Liver (tissue), 9 donors: ENCODE measurements around the gene RAC2. TPM values are rescaled to one million over a fixed set of nuclear protein-coding genes. Genes with fewer than 3 reads are reported as not detected.

Experiments
- DNase-seq: peaks from one replicate; pipeline ENCODE4 v3.0.0-alpha.2; 2017; ENCODE audit warnings: low spot score
- H3K27ac ChIP-seq, 2 donors: one replicate each; pipeline ENCODE4 v1.7.0; 2013; ENCODE audit warnings: inconsistent platforms in 2 of 2, low read length in 2 of 2, control low read depth in 1 of 2, low read depth in 1 of 2, mild to moderate bottlenecking in 1 of 2
- H3K27me3 ChIP-seq, 4 donors: one replicate each; pipeline versions ENCODE4 v1.6.1 to v1.7.0; 2013; ENCODE audit warnings: low read length in 3 of 4, inconsistent platforms in 1 of 4, mild to moderate bottlenecking in 1 of 4, moderate library complexity in 1 of 4; ENCODE audit not compliant: control insufficient read depth in 4 of 4, insufficient read depth in 4 of 4
- H3K36me3 ChIP-seq, 4 donors: one replicate each; pipeline versions ENCODE4 v1.6.1 to v1.7.0; 2013; ENCODE audit warnings: low read length in 3 of 4, mild to moderate bottlenecking in 3 of 4, low read depth in 1 of 4, moderate library complexity in 1 of 4; ENCODE audit not compliant: control insufficient read depth in 4 of 4, insufficient read depth in 3 of 4
- H3K4me1 ChIP-seq, 4 donors: one replicate each; pipeline versions ENCODE4 v1.6.1 to v1.7.0; 2013; ENCODE audit warnings: low read length in 3 of 4, mild to moderate bottlenecking in 3 of 4, moderate library complexity in 1 of 4; ENCODE audit not compliant: control insufficient read depth in 4 of 4, insufficient read depth in 4 of 4
- H3K4me3 ChIP-seq, 3 donors: one replicate each; pipeline versions ENCODE4 v1.6.1 to v1.7.0; 2013; ENCODE audit warnings: low read length in 3 of 3, control low read depth in 1 of 3, low read depth in 1 of 3, mild to moderate bottlenecking in 1 of 3
- H3K9ac ChIP-seq, 2 donors: one replicate each; pipeline ENCODE4 v1.7.0; 2013; ENCODE audit warnings: low read length in 2 of 2, mild to moderate bottlenecking in 2 of 2, moderate library complexity in 2 of 2, control low read depth in 1 of 2, low read depth in 1 of 2
- H3K9me3 ChIP-seq, 4 donors: one replicate each; pipeline versions ENCODE4 v1.6.1 to v1.7.0; 2013; ENCODE audit warnings: low read length in 3 of 4; ENCODE audit not compliant: control insufficient read depth in 4 of 4
- EGR1 ChIP-seq, 2 donors: IDR thresholded peaks; 2 replicates each; pipeline ENCODE4 v1.6.1; 2016 to 2018; ENCODE audit warnings: antibody characterized with exemption in 2 of 2, low read depth in 2 of 2
- FOXA1 ChIP-seq: IDR thresholded peaks from 2 replicates; pipeline ENCODE4 v1.6.1; 2016; ENCODE audit warnings: antibody characterized with exemption
- FOXA2 ChIP-seq: IDR thresholded peaks from 2 replicates; pipeline ENCODE4 v1.6.1; 2016; ENCODE audit warnings: antibody characterized with exemption
- HNF4A ChIP-seq, 2 donors: conservative IDR thresholded peaks; 2 replicates each; pipeline ENCODE4 v1.6.1; 2016; ENCODE audit warnings: antibody characterized with exemption in 2 of 2, mild to moderate bottlenecking in 2 of 2
- HNF4G ChIP-seq: IDR thresholded peaks from 2 replicates; pipeline ENCODE4 v1.6.1; 2016; ENCODE audit warnings: antibody characterized with exemption
- JUND ChIP-seq, 2 donors: IDR thresholded peaks; 2 replicates each; pipeline ENCODE4 v1.6.1; 2016; ENCODE audit warnings: antibody characterized with exemption in 2 of 2
- MAX ChIP-seq: IDR thresholded peaks from 2 replicates; pipeline ENCODE4 v1.6.1; 2016; ENCODE audit warnings: antibody characterized with exemption
- NR2F2 ChIP-seq: IDR thresholded peaks from 2 replicates; pipeline ENCODE4 v1.6.1; 2016; ENCODE audit warnings: antibody characterized with exemption
- RAD21 ChIP-seq, 2 donors: IDR thresholded peaks; 2 replicates each; pipeline ENCODE4 v1.6.1; 2016; ENCODE audit warnings: antibody characterized with exemption in 2 of 2, mild to moderate bottlenecking in 2 of 2
- RXRA ChIP-seq, 2 donors: IDR thresholded peaks; 2 replicates each; pipeline ENCODE4 v1.6.1; 2017 to 2018; ENCODE audit warnings: antibody characterized with exemption in 2 of 2, mild to moderate bottlenecking in 1 of 2
- SP1 ChIP-seq: IDR thresholded peaks from 2 replicates; pipeline ENCODE4 v1.6.1; 2018; ENCODE audit warnings: antibody characterized with exemption, mild to moderate bottlenecking
- TAF1 ChIP-seq: conservative IDR thresholded peaks from 2 replicates; pipeline ENCODE4 v1.6.1; 2016; ENCODE audit warnings: antibody characterized with exemption, mild to moderate bottlenecking
- YY1 ChIP-seq: IDR thresholded peaks from 2 replicates; pipeline ENCODE4 v1.6.1; 2016; ENCODE audit warnings: antibody characterized with exemption, mild to moderate bottlenecking
- WGBS: extraction: QIAGEN DNeasy Blood & Tissue Kit; methylation state at CpG from one replicate; pipeline ENCODE4 v1.1.7; 2013; 5-methylcytosine and 5-hydroxymethylcytosine counted together
- polyA plus RNA-seq, 2 donors: library from polyadenylated mRNA; stranded (reverse) in 1 of 2; unstranded in 1 of 2; fragments of 200-250 nt in 1 of 2; fragments of >200 nt in 1 of 2; fragmentation: Nextera tagmentation in 1 of 2; extraction: Ambion mirVana in 1 of 2; gene quantifications; one replicate each; pipeline versions ENCODE4 v1.2.1 to v1.2.3, GENCODE V29; 2013 to 2015
- total RNA-seq, 2 donors: library from RNA; depleted of rRNA; stranded (reverse); fragments of >200 nt; gene quantifications; one replicate each; pipeline ENCODE4 v1.2.3, GENCODE V29; 2014
- TF ChIP-seq, protein P1 (sequence below): IDR thresholded peaks from 2 replicates; pipeline ENCODE4 v1.6.1; 2016; ENCODE audit warnings: antibody characterized with exemption
- TF ChIP-seq, protein P2 (sequence below): fragments of 150-350 bp; IDR thresholded peaks from 2 replicates; pipeline ENCODE4 v1.5.1; 2017; ENCODE audit warnings: improper control_type of control experiment, low read depth, low read length; ENCODE audit not compliant: missing input control
- TF ChIP-seq, protein P3 (sequence below): IDR thresholded peaks from 2 replicates; pipeline ENCODE4 v1.6.1; 2016; ENCODE audit warnings: antibody characterized with exemption
- TF ChIP-seq, protein P4 (sequence below): IDR thresholded peaks from 2 replicates; pipeline ENCODE4 v1.6.1; 2016; ENCODE audit warnings: antibody characterized with exemption, mild to moderate bottlenecking
- donor health status: healthy.
- donor health status: healthy.
- donor health status: healthy.
- donor health status: healthy.
- donor health status: healthy.

RAC2 gene
- total and polyA plus RNA-seq, 4 donors, result 4.0 to 15.0 (median 7.4) TPM

- peak overlapping the region; percentile 96 for H3K27ac ChIP-seq
- no peaks in the 10 kb centered on the region for H3K36me3 ChIP-seq
- WGBS, result 2% methylated on average over 51 of the region's 51 CpGs
- H3K4me3 ChIP-seq, result peak overlapping the region; percentile 59 to 85 (median 79)
- TF ChIP-seq, protein P1, sequence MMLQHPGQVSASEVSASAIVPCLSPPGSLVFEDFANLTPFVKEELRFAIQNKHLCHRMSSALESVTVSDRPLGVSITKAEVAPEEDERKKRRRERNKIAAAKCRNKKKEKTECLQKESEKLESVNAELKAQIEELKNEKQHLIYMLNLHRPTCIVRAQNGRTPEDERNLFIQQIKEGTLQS, result no peak
- TF ChIP-seq, protein P2, sequence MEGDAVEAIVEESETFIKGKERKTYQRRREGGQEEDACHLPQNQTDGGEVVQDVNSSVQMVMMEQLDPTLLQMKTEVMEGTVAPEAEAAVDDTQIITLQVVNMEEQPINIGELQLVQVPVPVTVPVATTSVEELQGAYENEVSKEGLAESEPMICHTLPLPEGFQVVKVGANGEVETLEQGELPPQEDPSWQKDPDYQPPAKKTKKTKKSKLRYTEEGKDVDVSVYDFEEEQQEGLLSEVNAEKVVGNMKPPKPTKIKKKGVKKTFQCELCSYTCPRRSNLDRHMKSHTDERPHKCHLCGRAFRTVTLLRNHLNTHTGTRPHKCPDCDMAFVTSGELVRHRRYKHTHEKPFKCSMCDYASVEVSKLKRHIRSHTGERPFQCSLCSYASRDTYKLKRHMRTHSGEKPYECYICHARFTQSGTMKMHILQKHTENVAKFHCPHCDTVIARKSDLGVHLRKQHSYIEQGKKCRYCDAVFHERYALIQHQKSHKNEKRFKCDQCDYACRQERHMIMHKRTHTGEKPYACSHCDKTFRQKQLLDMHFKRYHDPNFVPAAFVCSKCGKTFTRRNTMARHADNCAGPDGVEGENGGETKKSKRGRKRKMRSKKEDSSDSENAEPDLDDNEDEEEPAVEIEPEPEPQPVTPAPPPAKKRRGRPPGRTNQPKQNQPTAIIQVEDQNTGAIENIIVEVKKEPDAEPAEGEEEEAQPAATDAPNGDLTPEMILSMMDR, result peak; percentile 72
- no peak for TF ChIP-seq EGR1 (IDR thresholded peaks at IDR 0.05; ENCODE audit: low read depth in 2 of 2)
- TF ChIP-seq FOXA2, result peak; percentile 39
- TF ChIP-seq NR2F2, result no peak
- TF ChIP-seq, protein P3, sequence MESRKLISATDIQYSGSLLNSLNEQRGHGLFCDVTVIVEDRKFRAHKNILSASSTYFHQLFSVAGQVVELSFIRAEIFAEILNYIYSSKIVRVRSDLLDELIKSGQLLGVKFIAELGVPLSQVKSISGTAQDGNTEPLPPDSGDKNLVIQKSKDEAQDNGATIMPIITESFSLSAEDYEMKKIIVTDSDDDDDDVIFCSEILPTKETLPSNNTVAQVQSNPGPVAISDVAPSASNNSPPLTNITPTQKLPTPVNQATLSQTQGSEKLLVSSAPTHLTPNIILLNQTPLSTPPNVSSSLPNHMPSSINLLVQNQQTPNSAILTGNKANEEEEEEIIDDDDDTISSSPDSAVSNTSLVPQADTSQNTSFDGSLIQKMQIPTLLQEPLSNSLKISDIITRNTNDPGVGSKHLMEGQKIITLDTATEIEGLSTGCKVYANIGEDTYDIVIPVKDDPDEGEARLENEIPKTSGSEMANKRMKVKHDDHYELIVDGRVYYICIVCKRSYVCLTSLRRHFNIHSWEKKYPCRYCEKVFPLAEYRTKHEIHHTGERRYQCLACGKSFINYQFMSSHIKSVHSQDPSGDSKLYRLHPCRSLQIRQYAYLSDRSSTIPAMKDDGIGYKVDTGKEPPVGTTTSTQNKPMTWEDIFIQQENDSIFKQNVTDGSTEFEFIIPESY, result no peak
- no peak for TF ChIP-seq FOXA1
- no peak for TF ChIP-seq MAX
- TF ChIP-seq RAD21 (IDR thresholded peaks at IDR 0.05), result peak; percentile 79 to 80
- no peak for TF ChIP-seq RXRA (IDR thresholded peaks at IDR 0.05)
- H3K4me1 ChIP-seq, result peaks cover 26 to 56% (median 42%) of the 10 kb centered on the region in 4 donors
- H3K9ac ChIP-seq, result peak overlapping the region; percentile 72 to 100
- DNase-seq, result peak; percentile 93
- no peaks in the 10 kb centered on the region for H3K27me3 ChIP-seq
- no peaks in the 10 kb centered on the region for H3K9me3 ChIP-seq
Measured at GRCh38 chr22:37198258-37199102, 45.6 kb downstream of the RAC2 start.

GRCh38 chr22:37197451-37198257 lies 46.4 kb downstream of the RAC2 start:
- no peaks in the 10 kb centered on the region for H3K9me3 ChIP-seq
- H3K9ac ChIP-seq, result peak overlapping the region; percentile 37 to 46
- WGBS, result 29% methylated on average over 12 of the region's 12 CpGs
- H3K4me1 ChIP-seq, result peaks cover 26 to 56% (median 42%) of the 10 kb centered on the region in 4 donors
- peak overlapping the region; percentile 96 for H3K27ac ChIP-seq
- no peak for DNase-seq
- no peaks in the 10 kb centered on the region for H3K27me3 ChIP-seq
- peak overlapping the region in 2 of 3 donors; percentile 1 to 59 for H3K4me3 ChIP-seq
- H3K36me3 ChIP-seq, result no peaks in the 10 kb centered on the region
- TF ChIP-seq RXRA (IDR thresholded peaks at IDR 0.05) (peak in 1 of 2 donors; percentile 73), FOXA2 (no peak), TAF1 (no peak), HNF4A (conservative IDR thresholded peaks at IDR 0.05) (peak in 1 of 2 donors; percentile 64), HNF4G (no peak), SP1 (no peak), RAD21 (IDR thresholded peaks at IDR 0.05) (no peak), JUND (IDR thresholded peaks at IDR 0.05) (peak; percentile 62 to 86), YY1 (peak; percentile 34), NR2F2 (no peak), EGR1 (IDR thresholded peaks at IDR 0.05; ENCODE audit: low read depth in 2 of 2) (no peak), MAX (no peak)
- TF ChIP-seq, protein P1, result no peak
- TF ChIP-seq, protein P4, sequence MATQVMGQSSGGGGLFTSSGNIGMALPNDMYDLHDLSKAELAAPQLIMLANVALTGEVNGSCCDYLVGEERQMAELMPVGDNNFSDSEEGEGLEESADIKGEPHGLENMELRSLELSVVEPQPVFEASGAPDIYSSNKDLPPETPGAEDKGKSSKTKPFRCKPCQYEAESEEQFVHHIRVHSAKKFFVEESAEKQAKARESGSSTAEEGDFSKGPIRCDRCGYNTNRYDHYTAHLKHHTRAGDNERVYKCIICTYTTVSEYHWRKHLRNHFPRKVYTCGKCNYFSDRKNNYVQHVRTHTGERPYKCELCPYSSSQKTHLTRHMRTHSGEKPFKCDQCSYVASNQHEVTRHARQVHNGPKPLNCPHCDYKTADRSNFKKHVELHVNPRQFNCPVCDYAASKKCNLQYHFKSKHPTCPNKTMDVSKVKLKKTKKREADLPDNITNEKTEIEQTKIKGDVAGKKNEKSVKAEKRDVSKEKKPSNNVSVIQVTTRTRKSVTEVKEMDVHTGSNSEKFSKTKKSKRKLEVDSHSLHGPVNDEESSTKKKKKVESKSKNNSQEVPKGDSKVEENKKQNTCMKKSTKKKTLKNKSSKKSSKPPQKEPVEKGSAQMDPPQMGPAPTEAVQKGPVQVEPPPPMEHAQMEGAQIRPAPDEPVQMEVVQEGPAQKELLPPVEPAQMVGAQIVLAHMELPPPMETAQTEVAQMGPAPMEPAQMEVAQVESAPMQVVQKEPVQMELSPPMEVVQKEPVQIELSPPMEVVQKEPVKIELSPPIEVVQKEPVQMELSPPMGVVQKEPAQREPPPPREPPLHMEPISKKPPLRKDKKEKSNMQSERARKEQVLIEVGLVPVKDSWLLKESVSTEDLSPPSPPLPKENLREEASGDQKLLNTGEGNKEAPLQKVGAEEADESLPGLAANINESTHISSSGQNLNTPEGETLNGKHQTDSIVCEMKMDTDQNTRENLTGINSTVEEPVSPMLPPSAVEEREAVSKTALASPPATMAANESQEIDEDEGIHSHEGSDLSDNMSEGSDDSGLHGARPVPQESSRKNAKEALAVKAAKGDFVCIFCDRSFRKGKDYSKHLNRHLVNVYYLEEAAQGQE, result peak; percentile 20
- TF ChIP-seq, protein P2, result no peak
